GM23248 (cell line): Measurements from ENCODE around the gene NT5C1B. TPM values are rescaled to one million over a fixed set of nuclear protein-coding genes. Genes with fewer than 3 reads are reported as not detected.

Source experiments
- DNase-seq: peaks from one replicate; pipeline ENCODE4 v3.0.0-alpha.2; 2015
- H2AFZ ChIP-seq: fragments of 200-600 bp; sonication (generic); 2 replicates; pipeline ENCODE4 v1.6.1; 2016; ENCODE audit warnings: antibody characterized with exemption
- H3F3A ChIP-seq: fragments of 200-600 bp; sonication (generic); 2 replicates; pipeline ENCODE4 v1.6.1; 2016; ENCODE audit warnings: mild to moderate bottlenecking, antibody characterized with exemption, mixed run types; ENCODE audit not compliant: insufficient read depth
- H3K27ac ChIP-seq: fragments of 200-600 bp; sonication (generic); 2 replicates; pipeline ENCODE4 v1.5.1; 2016; ENCODE audit warnings: mild to moderate bottlenecking
- H3K27me3 ChIP-seq: fragments of 200-600 bp; sonication (generic); replicated peaks from 2 replicates; pipeline ENCODE4 v1.6.1; 2016; ENCODE audit warnings: mild to moderate bottlenecking; ENCODE audit not compliant: insufficient read depth
- H3K36me3 ChIP-seq: fragments of 200-600 bp; sonication (generic); 2 replicates; pipeline ENCODE4 v1.6.1; 2016; ENCODE audit warnings: low read depth, mild to moderate bottlenecking
- H3K4me1 ChIP-seq: fragments of 200-600 bp; sonication (generic); 2 replicates; pipeline ENCODE4 v1.6.1; 2016; ENCODE audit warnings: mild to moderate bottlenecking; ENCODE audit not compliant: insufficient read depth
- H3K4me2 ChIP-seq: fragments of 200-600 bp; sonication (generic); one replicate; pipeline ENCODE4 v1.6.1; 2016; ENCODE audit warnings: mild to moderate bottlenecking; ENCODE audit not compliant: unreplicated experiment
- H3K4me3 ChIP-seq: fragments of 200-600 bp; sonication (generic); 2 replicates; pipeline ENCODE4 v1.5.1; 2016; ENCODE audit warnings: mild to moderate bottlenecking
- H3K79me2 ChIP-seq: fragments of 200-600 bp; sonication (generic); 2 replicates; pipeline ENCODE4 v1.6.1; 2016; ENCODE audit warnings: mild to moderate bottlenecking; ENCODE audit not compliant: insufficient read depth
- H3K9ac ChIP-seq: fragments of 200-600 bp; sonication (generic); 2 replicates; pipeline ENCODE4 v1.6.1; 2016; ENCODE audit warnings: mild to moderate bottlenecking
- H3K9me2 ChIP-seq: fragments of 200-600 bp; sonication (generic); 2 replicates; pipeline ENCODE4 v1.6.1; 2016; ENCODE audit warnings: mixed run types, mild to moderate bottlenecking, moderate library complexity; ENCODE audit not compliant: insufficient read depth
- H3K9me3 ChIP-seq: fragments of 200-600 bp; sonication (generic); one replicate; pipeline ENCODE4 v1.6.1; 2017; ENCODE audit warnings: low read depth
- H4K20me1 ChIP-seq: fragments of 200-600 bp; sonication (generic); 2 replicates; pipeline ENCODE4 v1.6.0; 2016; ENCODE audit not compliant: insufficient read depth
- EZH2 ChIP-seq: fragments of 200-600 bp; sonication (generic); IDR thresholded peaks from 2 replicates; pipeline ENCODE4 v1.6.1; 2018; ENCODE audit warnings: antibody characterized with exemption, mild to moderate bottlenecking; ENCODE audit not compliant: insufficient read depth, poor library complexity, severe bottlenecking
- EZH2phosphoT487 ChIP-seq: fragments of 200-600 bp; sonication (generic); IDR thresholded peaks from 2 replicates; pipeline ENCODE4 v1.6.1; 2018; ENCODE audit warnings: antibody characterized with exemption, moderate library complexity, mild to moderate bottlenecking, low read depth; ENCODE audit not compliant: insufficient read depth
- WGBS, 2 experiments: methylation state at CpG; one replicate each; pipeline ENCODE4 v1.1.6; 2015 to 2017; ENCODE audit warnings: low lambda C conversion rate in 2 of 2, low coverage in 1 of 2; ENCODE audit errors: missing lambda C conversion rate in 2 of 2; 5-methylcytosine and 5-hydroxymethylcytosine counted together
- in situ Hi-C: fragments of 300-500 bp; cut with MboI; formaldehyde crosslinking; loops from 2 replicates; pipeline ENCODE4 v1.15.0; 2020
- polyA plus RNA-seq: library from polyadenylated mRNA; unstranded; fragments of >200 nt; fragmentation: Nextera tagmentation; extraction: Ambion mirVana; gene quantifications from 2 replicates; pipeline ENCODE4 v1.2.1, GENCODE V29; 2016
- total RNA-seq: library from RNA; depleted of rRNA; stranded (reverse); fragments of >200 nt; shearing (Covaris generic); gene quantifications from 2 replicates; pipeline ENCODE4 v1.2.3, GENCODE V29; 2014

NT5C1B gene
- total and polyA plus RNA-seq, 2 experiments from 2014 or later, result 0.88 TPM; not detected in 1

DNA sequence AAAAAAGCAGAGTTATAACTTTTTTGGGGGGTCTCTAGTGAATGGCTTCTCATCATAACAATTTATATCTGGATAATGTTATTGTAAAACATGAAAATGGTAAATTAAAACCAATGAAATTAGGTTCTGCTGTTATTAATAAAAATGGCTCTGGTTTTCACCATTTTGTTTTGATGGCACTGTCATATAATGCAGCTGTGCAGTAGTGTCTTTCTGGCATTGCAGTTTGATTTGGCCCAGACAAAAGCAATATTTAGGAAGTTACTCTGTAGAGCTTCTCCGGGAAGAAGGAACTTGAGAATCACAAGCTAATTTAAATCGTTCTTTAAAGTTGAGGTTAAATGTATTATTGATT is 15.1 kb upstream of the NT5C1B start:
- no peak for DNase-seq
- H3K79me2 ChIP-seq, result no peaks in the 10 kb centered on the region
- H3K27ac ChIP-seq, result no peak overlapping the region
- H2AFZ ChIP-seq, result no peak overlapping the region
- in situ Hi-C loops, result no loop called here
- H4K20me1 ChIP-seq, result no peaks in the 10 kb centered on the region
- H3K4me1 ChIP-seq, result peaks cover 9% of the 10 kb centered on the region
- peaks cover 16% of the 10 kb centered on the region for H3F3A ChIP-seq
- TF ChIP-seq EZH2phosphoT487 (no peak), EZH2 (no peak)
- H3K36me3 ChIP-seq, result no peaks in the 10 kb centered on the region
- no peaks in the 10 kb centered on the region for H3K9me3 ChIP-seq
- H3K9ac ChIP-seq, result no peak overlapping the region
- no peak overlapping the region for H3K4me3 ChIP-seq
- 90 to 98% methylated on average over 2 of the region's 2 CpGs for WGBS, 2 experiments
- H3K9me2 ChIP-seq, result no peaks in the 10 kb centered on the region
- no peak overlapping the region for H3K4me2 ChIP-seq
- H3K27me3 ChIP-seq, result no peaks in the 10 kb centered on the region

- Histone ChIP-seq H3K9me3 (no peaks in the 10 kb centered on the region), H3K9ac (no peak overlapping the region), H4K20me1 (no peaks in the 10 kb centered on the region), H3K79me2 (no peaks in the 10 kb centered on the region), H3K4me1 (peaks cover 14% of the 10 kb centered on the region), H3K9me2 (no peaks in the 10 kb centered on the region), H3K4me2 (no peak overlapping the region), H3K27me3 (no peaks in the 10 kb centered on the region), H3K36me3 (no peaks in the 10 kb centered on the region), H2AFZ (no peak overlapping the region), H3K27ac (no peak overlapping the region), H3K4me3 (no peak overlapping the region), H3F3A (peaks cover 22% of the 10 kb centered on the region)
- DNase-seq, result no peak
- 87 to 96% methylated on average over 3 of the region's 3 CpGs for whole genome bisulfite sequencing, 2 experiments
- in situ Hi-C loops, result no loop called here
- TF ChIP-seq EZH2 (no peak), EZH2phosphoT487 (no peak)
These were observed 14.6 kb upstream of the NT5C1B start for GRCh38 chr2:18603854-18604530.

DNA sequence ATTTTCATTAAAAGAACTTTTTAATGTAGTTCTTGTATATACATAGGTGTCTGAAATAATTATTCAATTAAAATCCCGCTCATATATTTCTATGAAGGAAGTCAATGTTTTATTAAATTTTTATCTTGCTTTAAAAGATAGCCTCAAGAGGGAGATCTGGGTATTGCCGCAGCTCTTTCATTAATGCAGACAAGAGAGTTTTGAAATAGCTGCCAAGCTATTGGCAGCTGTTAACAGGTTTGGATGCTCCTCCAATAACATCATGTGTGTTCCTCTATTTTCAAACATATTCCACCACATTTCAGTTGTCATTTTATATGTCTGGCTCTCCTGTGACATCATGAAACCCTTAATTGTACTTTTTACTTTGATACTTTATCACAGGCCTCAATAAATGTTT is 12.9 kb upstream of the NT5C1B start:
- no peaks in the 10 kb centered on the region for H3K9me2 ChIP-seq
- in situ Hi-C loops, result no loop called here

GRCh38 chr2:18600255-18600613 is 10.9 kb upstream of the NT5C1B start:
- Histone ChIP-seq H2AFZ (no peak overlapping the region), H3K27ac (no peak overlapping the region), H3K9me3 (no peaks in the 10 kb centered on the region), H3K36me3 (no peaks in the 10 kb centered on the region), H3K4me3 (no peak overlapping the region), H3K27me3 (no peaks in the 10 kb centered on the region), H3K9ac (no peak overlapping the region), H3K79me2 (no peaks in the 10 kb centered on the region), H4K20me1 (no peaks in the 10 kb centered on the region), H3K4me2 (peak overlapping the region; percentile 40), H3F3A (peaks cover 37% of the 10 kb centered on the region), H3K9me2 (no peaks in the 10 kb centered on the region), H3K4me1 (peaks cover 23% of the 10 kb centered on the region)
- WGBS, 2 experiments, result 50 to 100% methylated on average over 1 to 2 of the region's 2 CpGs
- no peak for TF ChIP-seq EZH2phosphoT487
- no peak for TF ChIP-seq EZH2
- no peak for DNase-seq
- in situ Hi-C loops, result no loop called here

More for the DNA sequence above, 12.9 kb upstream of the NT5C1B start:
- Histone ChIP-seq H3K27me3 (no peaks in the 10 kb centered on the region), H3K36me3 (no peaks in the 10 kb centered on the region), H3F3A (peaks cover 37% of the 10 kb centered on the region), H3K79me2 (no peaks in the 10 kb centered on the region), H2AFZ (no peak overlapping the region), H3K9ac (no peak overlapping the region), H3K4me1 (peaks cover 23% of the 10 kb centered on the region), H3K4me3 (no peak overlapping the region), H3K4me2 (no peak overlapping the region), H4K20me1 (no peaks in the 10 kb centered on the region), H3K27ac (no peak overlapping the region), H3K9me3 (no peaks in the 10 kb centered on the region)
- no peak for DNase-seq
- TF ChIP-seq EZH2phosphoT487 (no peak), EZH2 (no peak)
- WGBS, 2 experiments, result 80 to 87% methylated on average over 2 of the region's 2 CpGs
